Measurements from ENCODE around the gene MAP3K6.

Gene MAP3K6

GRCh38 chr1:27341525-27342252, 25.1 kb downstream of the MAP3K6 start, which contains the start of gene SYTL1:
SYTL1 (plus strand) TSS chr1:27342022; CDS start chr1:27345335, 3,313 bp downstream.
- peak in 1 of 2 donors; percentile 38 for DNase-seq (ENCODE audit: low read depth in 2 of 2, low spot score in 1 of 2)

DNA sequence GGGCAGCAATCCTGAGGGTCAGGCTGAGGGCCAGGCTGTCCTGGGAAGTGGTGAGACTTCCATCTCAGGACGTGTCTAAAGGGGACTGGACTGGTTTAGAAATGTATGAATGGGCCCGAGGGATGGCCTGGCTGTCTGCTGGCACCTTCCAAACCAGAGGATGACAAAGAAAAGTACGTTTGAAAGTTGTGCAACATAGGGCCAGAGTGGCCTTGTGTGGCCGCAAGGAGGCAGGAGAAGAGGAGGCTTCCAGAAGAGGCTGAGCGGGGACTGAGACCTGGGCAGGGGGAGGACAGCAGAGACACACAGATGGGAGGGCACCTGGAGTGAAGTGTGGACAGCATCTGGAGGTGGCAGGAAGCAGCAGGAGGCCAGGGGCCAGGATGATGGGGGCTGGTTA, 27.5 kb downstream of the MAP3K6 start:
- DNase-seq (ENCODE audit: low read depth in 2 of 2, low spot score in 1 of 2) = no peak

- no peak for DNase-seq (ENCODE audit: low read depth in 2 of 2, low spot score in 1 of 2)
Measured at GRCh38 chr1:27338751-27339150, 28.0 kb downstream of the MAP3K6 start.

- no peak for DNase-seq (ENCODE audit: low read depth in 2 of 2, low spot score in 1 of 2)
Measured at GRCh38 chr1:27336756-27337155, 30.0 kb downstream of the MAP3K6 start.

GRCh38 chr1:27335506-27336422, 31.0 kb downstream of the MAP3K6 start:
- no peak for DNase-seq (ENCODE audit: low read depth in 2 of 2, low spot score in 1 of 2)

GRCh38 chr1:27333717-27334279, 33.0 kb downstream of the MAP3K6 start:
- DNase-seq (ENCODE audit: low read depth in 2 of 2, low spot score in 1 of 2) = no peak

DNA sequence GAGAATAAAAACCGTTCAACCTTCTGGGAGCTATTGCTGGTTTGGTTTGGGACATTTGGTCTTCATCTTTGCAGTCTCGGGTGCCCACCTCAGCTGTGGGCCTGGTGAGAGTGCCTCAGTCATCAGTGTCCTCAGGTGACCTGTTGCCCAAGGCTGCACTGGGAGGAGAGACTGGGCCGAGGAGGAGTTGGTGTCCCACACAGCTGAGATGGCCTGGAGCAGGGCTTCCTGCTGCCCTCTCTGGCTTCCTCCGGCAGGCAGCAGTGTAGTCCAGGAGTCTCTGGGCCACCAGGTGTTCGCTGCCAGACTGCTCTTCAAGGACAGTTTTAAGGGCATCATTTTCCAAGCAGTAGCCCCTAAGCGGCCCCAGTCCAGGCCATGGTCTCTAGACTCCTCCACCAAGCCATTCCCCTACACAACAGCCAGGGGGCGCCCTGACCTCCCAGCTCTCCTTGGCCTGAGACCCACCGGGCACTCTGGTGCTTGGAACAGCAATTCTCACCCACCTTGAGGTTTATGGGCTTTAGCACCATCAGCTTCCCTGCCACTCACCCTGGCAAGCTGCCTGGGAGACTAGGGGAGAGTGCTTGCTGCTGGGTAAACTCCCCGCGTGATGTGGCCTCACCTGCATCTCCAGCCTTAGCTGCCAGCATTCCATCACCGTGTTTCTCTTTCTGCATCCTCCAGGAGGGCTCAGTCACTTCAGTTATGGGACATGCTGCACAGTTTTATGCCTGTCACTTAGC, 34.1 kb downstream of the MAP3K6 start:
- peak in 1 of 2 donors; percentile 17 for DNase-seq (ENCODE audit: low read depth in 2 of 2, low spot score in 1 of 2)

- DNase-seq (ENCODE audit: low read depth in 2 of 2, low spot score in 1 of 2) = no peak
Measured at GRCh38 chr1:27331922-27332321, 34.8 kb downstream of the MAP3K6 start.

DNA sequence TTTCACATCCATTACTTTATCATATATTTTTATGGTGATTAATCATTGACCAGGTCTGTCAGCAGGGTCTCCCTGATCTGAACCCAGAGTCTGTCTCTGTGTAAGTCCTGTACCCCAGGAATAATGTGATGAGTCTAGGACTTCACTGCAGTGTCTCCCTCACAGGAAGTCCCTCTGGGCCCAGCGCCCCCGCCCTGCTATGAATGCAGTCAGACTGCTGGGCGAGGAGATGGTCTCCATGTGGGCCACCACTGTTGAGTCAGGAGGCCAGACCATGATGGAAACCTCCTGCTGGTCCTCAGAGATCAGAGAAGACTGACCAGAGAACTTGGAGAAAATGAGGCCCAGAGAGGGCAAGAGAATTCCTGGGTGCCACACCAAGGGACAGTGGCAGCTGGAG, 35.3 kb downstream of the MAP3K6 start:
- no peak for DNase-seq (ENCODE audit: low read depth in 2 of 2, low spot score in 1 of 2)

GRCh38 chr1:27330786-27331185, 36.0 kb downstream of the MAP3K6 start:
- no peak for DNase-seq (ENCODE audit: low read depth in 2 of 2, low spot score in 1 of 2)

GRCh38 chr1:27327964-27328363, 38.8 kb downstream of the MAP3K6 start:
- DNase-seq (ENCODE audit: low read depth in 2 of 2, low spot score in 1 of 2) = no peak

GRCh38 chr1:27325286-27325685, 41.5 kb downstream of the MAP3K6 start:
- DNase-seq (ENCODE audit: low read depth in 2 of 2, low spot score in 1 of 2) = no peak

- no peak for DNase-seq (ENCODE audit: low read depth in 2 of 2, low spot score in 1 of 2)
Measured at GRCh38 chr1:27322569-27323240, 44.1 kb downstream of the MAP3K6 start.

GRCh38 chr1:27321813-27322568, 44.8 kb downstream of the MAP3K6 start, which contains the start of gene TMEM222:
TMEM222 (plus strand) TSS chr1:27322163; CDS start chr1:27322198, 35 bp downstream.
- peak; percentile 94 for DNase-seq (ENCODE audit: low read depth in 2 of 2, low spot score in 1 of 2)

- DNase-seq (ENCODE audit: low read depth in 2 of 2, low spot score in 1 of 2) = no peak
Measured at GRCh38 chr1:27318596-27318995, 48.2 kb downstream of the MAP3K6 start.

DNA sequence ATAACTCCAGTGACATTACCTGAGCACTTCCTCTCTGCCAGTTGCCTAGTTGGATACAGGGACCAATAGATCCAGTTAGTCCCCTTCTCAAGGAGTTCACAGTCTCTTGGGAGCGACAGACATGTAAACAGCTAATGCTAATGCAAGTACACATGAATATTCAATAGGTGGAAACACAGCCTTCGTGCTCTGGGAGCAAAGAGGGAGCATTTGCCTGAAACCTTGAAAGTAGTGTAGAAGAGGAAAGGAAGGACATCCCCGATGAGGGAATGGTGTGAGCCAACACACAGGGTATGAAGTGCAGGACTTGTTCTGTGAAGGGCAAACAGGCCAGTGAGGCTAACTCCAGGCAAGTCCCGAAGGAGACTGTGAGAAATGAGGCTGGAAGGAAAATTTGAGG, 48.6 kb downstream of the MAP3K6 start:
- DNase-seq (ENCODE audit: low read depth in 2 of 2, low spot score in 1 of 2) = no peak

GRCh38 chr1:27316860-27317259, 49.9 kb downstream of the MAP3K6 start:
- DNase-seq (ENCODE audit: low read depth in 2 of 2, low spot score in 1 of 2) = no peak

- DNase-seq (ENCODE audit: low read depth in 2 of 2, low spot score in 1 of 2) = no peak
Measured at GRCh38 chr1:27314737-27315136, 52.0 kb downstream of the MAP3K6 start.

GRCh38 chr1:27314169-27314568, 52.6 kb downstream of the MAP3K6 start:
- no peak for DNase-seq (ENCODE audit: low read depth in 2 of 2, low spot score in 1 of 2)

Data from stimulated activated CD8-positive, alpha-beta memory T cell treated with anti-CD3 and anti-CD28 coated beads, Interleukin-4, amount 100 ng/mL, for 4 hours (primary cell).